SK-N-SH treated with all-trans-retinoic acid at 6 μM for 48 hours (cell line): ENCODE data around the gene HSP90AA1.

Experiments
- ATAC-seq: fragments of 200-7000 bp; cut with Tn5 transposase; 3 replicates; pipeline ENCODE4 v1.9.1; 2020; ENCODE audit warnings: mild to moderate bottlenecking, moderate library complexity
- BACH2 ChIP-seq: fragments of 250-450 bp; sonication (Bioruptor Pico); IDR thresholded peaks from 2 replicates; pipeline ENCODE4 v1.9.0; 2021; ENCODE audit warnings: mild to moderate bottlenecking, borderline replicate concordance
- CSDC2 ChIP-seq: fragments of 250-450 bp; sonication (Bioruptor Pico); IDR thresholded peaks from 2 replicates; pipeline ENCODE4 v1.5.0; 2020; ENCODE audit warnings: mild to moderate bottlenecking, moderate library complexity
- ESRRG ChIP-seq: fragments of 250-450 bp; sonication (Bioruptor Pico); IDR thresholded peaks from 2 replicates; pipeline ENCODE4 v1.6.1; 2021; ENCODE audit warnings: mild to moderate bottlenecking
- GLIS3 ChIP-seq: fragments of 250-450 bp; sonication (Bioruptor Pico); IDR thresholded peaks from 2 replicates; pipeline ENCODE4 v1.5.0; 2020; ENCODE audit warnings: mild to moderate bottlenecking, moderate library complexity
- ISL1 ChIP-seq: fragments of 250-450 bp; sonication (Bioruptor Pico); IDR thresholded peaks from 2 replicates; pipeline ENCODE4 v2.1.2; 2022; ENCODE audit warnings: mild to moderate bottlenecking, moderate library complexity
- OSR1 ChIP-seq: fragments of 250-450 bp; sonication (Bioruptor Pico); IDR thresholded peaks from 2 replicates; pipeline ENCODE4 v1.8.0; 2022; ENCODE audit warnings: moderate library complexity, mild to moderate bottlenecking, inconsistent platforms
- PPARA ChIP-seq: fragments of 250-450 bp; sonication (Bioruptor Pico); IDR thresholded peaks from 2 replicates; pipeline ENCODE4 v1.5.0; 2020; ENCODE audit warnings: mild to moderate bottlenecking, borderline replicate concordance
- RARB ChIP-seq: fragments of 250-450 bp; sonication (Bioruptor Pico); IDR thresholded peaks from 2 replicates; pipeline ENCODE4 v1.8.0; 2021; ENCODE audit warnings: mild to moderate bottlenecking, moderate library complexity
- SNAI2 ChIP-seq: fragments of 250-450 bp; sonication (Bioruptor Pico); IDR thresholded peaks from 2 replicates; pipeline ENCODE4 v1.5.0; 2020; ENCODE audit warnings: mild to moderate bottlenecking, moderate library complexity
- TCF4 ChIP-seq: fragments of 250-450 bp; sonication (Bioruptor Pico); IDR thresholded peaks from 2 replicates; pipeline ENCODE4 v1.8.0; 2021; ENCODE audit warnings: mild to moderate bottlenecking, moderate library complexity, borderline replicate concordance
- TOX ChIP-seq: fragments of 250-450 bp; sonication (Bioruptor Pico); IDR thresholded peaks from 2 replicates; pipeline ENCODE4 v1.8.0; 2021; ENCODE audit warnings: mild to moderate bottlenecking, moderate library complexity, borderline replicate concordance
- ZC3H10 ChIP-seq: fragments of 250-450 bp; sonication (Bioruptor Pico); IDR thresholded peaks from 2 replicates; pipeline ENCODE4 v1.5.1; 2021; ENCODE audit warnings: mild to moderate bottlenecking, moderate library complexity
- ZFP3 ChIP-seq: fragments of 250-450 bp; sonication (Bioruptor Pico); IDR thresholded peaks from 2 replicates; pipeline ENCODE4 v1.5.0; 2020; ENCODE audit warnings: mild to moderate bottlenecking, moderate library complexity
- ZFP30 ChIP-seq: fragments of 450-650 bp; formaldehyde crosslinking; IDR thresholded peaks from 2 replicates; pipeline ENCODE4 v1.5.0; 2022; ENCODE audit warnings: mild to moderate bottlenecking, moderate library complexity
- ZNF565 ChIP-seq: fragments of 450-650 bp; formaldehyde crosslinking; conservative IDR thresholded peaks from 2 replicates; pipeline ENCODE4 v1.5.0; 2020; ENCODE audit warnings: low read depth, mild to moderate bottlenecking, moderate library complexity
- ZNF8 ChIP-seq: fragments of 450-650 bp; formaldehyde crosslinking; IDR thresholded peaks from 2 replicates; pipeline ENCODE4 v1.5.0; 2020; ENCODE audit warnings: mild to moderate bottlenecking, moderate library complexity
- TF ChIP-seq, protein P1 (sequence below): fragments of 250-450 bp; sonication (Bioruptor Pico); IDR thresholded peaks from 2 replicates; pipeline ENCODE4 v1.8.0; 2021; ENCODE audit warnings: low read depth, mild to moderate bottlenecking, moderate library complexity, borderline replicate concordance
- TF ChIP-seq, protein P2 (sequence below): fragments of 250-450 bp; sonication (Bioruptor Pico); IDR thresholded peaks from 2 replicates; pipeline ENCODE4 v1.5.1; 2020; ENCODE audit warnings: low read depth, mild to moderate bottlenecking, moderate library complexity
- TF ChIP-seq, protein P3 (sequence below): fragments of 250-450 bp; sonication (Bioruptor Pico); IDR thresholded peaks from 2 replicates; pipeline ENCODE4 v1.8.0; 2020; ENCODE audit warnings: mild to moderate bottlenecking, moderate library complexity, borderline replicate concordance
- TF ChIP-seq, protein P4 (sequence below): fragments of 250-450 bp; sonication (Bioruptor Pico); IDR thresholded peaks from 2 replicates; pipeline ENCODE4 v1.5.0; 2020; ENCODE audit warnings: mild to moderate bottlenecking, moderate library complexity
- TF ChIP-seq, protein P5 (sequence below): fragments of 250-450 bp; sonication (Bioruptor Pico); IDR thresholded peaks from 2 replicates; pipeline ENCODE4 v1.5.1; 2021; ENCODE audit warnings: mild to moderate bottlenecking, moderate library complexity

Gene HSP90AA1

DNA sequence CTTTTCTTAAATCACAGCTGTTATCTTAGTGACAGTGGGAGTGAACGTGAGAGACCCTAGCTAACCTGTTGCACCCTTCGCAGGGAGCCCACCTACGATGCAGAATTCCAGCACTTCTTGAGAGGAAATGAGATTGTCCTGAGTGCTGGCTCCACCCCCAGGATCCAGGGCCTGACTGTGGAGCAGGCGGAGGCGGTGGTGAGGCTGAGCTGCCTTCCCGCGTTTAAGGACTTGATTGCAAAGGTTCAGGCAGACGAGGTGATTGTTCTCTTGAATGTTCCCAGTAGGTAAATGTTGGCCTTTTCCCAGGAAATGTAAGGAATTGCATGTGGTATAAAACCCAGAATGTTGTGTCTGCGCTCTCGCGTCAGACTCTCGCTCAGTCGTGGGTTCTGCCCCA lies 46.7 kb downstream of the HSP90AA1 start:
- TF ChIP-seq SNAI2 (CRISPR knock-in tag) (no peak), OSR1 (CRISPR knock-in tag) (no peak), ISL1 (CRISPR knock-in tag) (no peak), GLIS3 (no peak), BACH2 (no peak)
- TF ChIP-seq, protein P1, sequence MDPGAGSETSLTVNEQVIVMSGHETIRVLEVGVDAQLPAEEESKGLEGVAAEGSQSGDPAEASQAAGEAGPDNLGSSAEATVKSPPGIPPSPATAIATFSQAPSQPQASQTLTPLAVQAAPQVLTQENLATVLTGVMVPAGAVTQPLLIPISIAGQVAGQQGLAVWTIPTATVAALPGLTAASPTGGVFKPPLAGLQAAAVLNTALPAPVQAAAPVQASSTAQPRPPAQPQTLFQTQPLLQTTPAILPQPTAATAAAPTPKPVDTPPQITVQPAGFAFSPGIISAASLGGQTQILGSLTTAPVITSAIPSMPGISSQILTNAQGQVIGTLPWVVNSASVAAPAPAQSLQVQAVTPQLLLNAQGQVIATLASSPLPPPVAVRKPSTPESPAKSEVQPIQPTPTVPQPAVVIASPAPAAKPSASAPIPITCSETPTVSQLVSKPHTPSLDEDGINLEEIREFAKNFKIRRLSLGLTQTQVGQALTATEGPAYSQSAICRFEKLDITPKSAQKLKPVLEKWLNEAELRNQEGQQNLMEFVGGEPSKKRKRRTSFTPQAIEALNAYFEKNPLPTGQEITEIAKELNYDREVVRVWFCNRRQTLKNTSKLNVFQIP (CRISPR knock-in tag): no peak
- TF ChIP-seq, protein P2, sequence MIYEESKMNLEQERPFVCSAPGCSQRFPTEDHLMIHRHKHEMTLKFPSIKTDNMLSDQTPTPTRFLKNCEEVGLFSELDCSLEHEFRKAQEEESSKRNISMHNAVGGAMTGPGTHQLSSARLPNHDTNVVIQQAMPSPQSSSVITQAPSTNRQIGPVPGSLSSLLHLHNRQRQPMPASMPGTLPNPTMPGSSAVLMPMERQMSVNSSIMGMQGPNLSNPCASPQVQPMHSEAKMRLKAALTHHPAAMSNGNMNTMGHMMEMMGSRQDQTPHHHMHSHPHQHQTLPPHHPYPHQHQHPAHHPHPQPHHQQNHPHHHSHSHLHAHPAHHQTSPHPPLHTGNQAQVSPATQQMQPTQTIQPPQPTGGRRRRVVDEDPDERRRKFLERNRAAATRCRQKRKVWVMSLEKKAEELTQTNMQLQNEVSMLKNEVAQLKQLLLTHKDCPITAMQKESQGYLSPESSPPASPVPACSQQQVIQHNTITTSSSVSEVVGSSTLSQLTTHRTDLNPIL: no peak
- ATAC-seq: no peak

DNA sequence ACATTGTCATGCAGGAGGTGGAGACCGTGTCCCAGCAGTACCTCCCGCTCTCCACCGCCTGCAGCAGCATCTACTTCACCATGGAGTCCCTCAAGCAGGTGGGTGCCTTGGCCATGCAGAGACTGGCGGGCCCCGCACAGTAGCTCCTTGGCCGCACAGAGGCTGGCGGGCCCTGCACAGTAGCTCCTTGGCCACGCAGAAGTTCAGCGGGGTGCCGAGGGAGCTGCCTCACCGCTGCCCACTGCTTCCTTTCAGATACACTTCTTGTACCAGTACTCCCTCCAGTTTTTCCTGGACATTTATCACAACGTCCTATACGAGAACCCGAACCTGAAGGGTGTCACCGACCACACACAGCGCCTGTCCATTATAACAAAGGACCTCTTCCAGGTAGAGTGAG lies 47.7 kb downstream of the HSP90AA1 start:
- no peak for ATAC-seq
- no peak for TF ChIP-seq ESRRG (CRISPR knock-in tag)
- no peak for TF ChIP-seq PPARA (CRISPR knock-in tag)
- no peak for TF ChIP-seq ISL1 (CRISPR knock-in tag)
- TF ChIP-seq, protein P3, sequence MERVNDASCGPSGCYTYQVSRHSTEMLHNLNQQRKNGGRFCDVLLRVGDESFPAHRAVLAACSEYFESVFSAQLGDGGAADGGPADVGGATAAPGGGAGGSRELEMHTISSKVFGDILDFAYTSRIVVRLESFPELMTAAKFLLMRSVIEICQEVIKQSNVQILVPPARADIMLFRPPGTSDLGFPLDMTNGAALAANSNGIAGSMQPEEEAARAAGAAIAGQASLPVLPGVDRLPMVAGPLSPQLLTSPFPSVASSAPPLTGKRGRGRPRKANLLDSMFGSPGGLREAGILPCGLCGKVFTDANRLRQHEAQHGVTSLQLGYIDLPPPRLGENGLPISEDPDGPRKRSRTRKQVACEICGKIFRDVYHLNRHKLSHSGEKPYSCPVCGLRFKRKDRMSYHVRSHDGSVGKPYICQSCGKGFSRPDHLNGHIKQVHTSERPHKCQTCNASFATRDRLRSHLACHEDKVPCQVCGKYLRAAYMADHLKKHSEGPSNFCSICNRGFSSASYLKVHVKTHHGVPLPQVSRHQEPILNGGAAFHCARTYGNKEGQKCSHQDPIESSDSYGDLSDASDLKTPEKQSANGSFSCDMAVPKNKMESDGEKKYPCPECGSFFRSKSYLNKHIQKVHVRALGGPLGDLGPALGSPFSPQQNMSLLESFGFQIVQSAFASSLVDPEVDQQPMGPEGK (CRISPR knock-in tag): no peak
- TF ChIP-seq ZNF565 (CRISPR knock-in tag): no peak
- TF ChIP-seq, protein P4, sequence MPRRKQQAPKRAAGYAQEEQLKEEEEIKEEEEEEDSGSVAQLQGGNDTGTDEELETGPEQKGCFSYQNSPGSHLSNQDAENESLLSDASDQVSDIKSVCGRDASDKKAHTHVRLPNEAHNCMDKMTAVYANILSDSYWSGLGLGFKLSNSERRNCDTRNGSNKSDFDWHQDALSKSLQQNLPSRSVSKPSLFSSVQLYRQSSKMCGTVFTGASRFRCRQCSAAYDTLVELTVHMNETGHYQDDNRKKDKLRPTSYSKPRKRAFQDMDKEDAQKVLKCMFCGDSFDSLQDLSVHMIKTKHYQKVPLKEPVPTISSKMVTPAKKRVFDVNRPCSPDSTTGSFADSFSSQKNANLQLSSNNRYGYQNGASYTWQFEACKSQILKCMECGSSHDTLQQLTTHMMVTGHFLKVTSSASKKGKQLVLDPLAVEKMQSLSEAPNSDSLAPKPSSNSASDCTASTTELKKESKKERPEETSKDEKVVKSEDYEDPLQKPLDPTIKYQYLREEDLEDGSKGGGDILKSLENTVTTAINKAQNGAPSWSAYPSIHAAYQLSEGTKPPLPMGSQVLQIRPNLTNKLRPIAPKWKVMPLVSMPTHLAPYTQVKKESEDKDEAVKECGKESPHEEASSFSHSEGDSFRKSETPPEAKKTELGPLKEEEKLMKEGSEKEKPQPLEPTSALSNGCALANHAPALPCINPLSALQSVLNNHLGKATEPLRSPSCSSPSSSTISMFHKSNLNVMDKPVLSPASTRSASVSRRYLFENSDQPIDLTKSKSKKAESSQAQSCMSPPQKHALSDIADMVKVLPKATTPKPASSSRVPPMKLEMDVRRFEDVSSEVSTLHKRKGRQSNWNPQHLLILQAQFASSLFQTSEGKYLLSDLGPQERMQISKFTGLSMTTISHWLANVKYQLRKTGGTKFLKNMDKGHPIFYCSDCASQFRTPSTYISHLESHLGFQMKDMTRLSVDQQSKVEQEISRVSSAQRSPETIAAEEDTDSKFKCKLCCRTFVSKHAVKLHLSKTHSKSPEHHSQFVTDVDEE (CRISPR knock-in tag): no peak
- TF ChIP-seq, protein P1 (CRISPR knock-in tag): no peak
- TF ChIP-seq, protein P5, sequence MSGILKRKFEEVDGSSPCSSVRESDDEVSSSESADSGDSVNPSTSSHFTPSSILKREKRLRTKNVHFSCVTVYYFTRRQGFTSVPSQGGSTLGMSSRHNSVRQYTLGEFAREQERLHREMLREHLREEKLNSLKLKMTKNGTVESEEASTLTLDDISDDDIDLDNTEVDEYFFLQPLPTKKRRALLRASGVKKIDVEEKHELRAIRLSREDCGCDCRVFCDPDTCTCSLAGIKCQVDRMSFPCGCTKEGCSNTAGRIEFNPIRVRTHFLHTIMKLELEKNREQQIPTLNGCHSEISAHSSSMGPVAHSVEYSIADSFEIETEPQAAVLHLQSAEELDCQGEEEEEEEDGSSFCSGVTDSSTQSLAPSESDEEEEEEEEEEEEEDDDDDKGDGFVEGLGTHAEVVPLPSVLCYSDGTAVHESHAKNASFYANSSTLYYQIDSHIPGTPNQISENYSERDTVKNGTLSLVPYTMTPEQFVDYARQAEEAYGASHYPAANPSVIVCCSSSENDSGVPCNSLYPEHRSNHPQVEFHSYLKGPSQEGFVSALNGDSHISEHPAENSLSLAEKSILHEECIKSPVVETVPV (CRISPR knock-in tag): no peak
- TF ChIP-seq ZNF8 (CRISPR knock-in tag): no peak
- no peak for TF ChIP-seq ZC3H10 (CRISPR knock-in tag)
- TF ChIP-seq GLIS3: no peak
- TF ChIP-seq TOX (CRISPR knock-in tag): no peak
- TF ChIP-seq RARB (CRISPR knock-in tag): no peak
- TF ChIP-seq TCF4 (CRISPR knock-in tag): no peak
- no peak for TF ChIP-seq ZFP30 (CRISPR knock-in tag)
- no peak for TF ChIP-seq CSDC2 (CRISPR knock-in tag)
- no peak for TF ChIP-seq ZFP3 (CRISPR knock-in tag)
- TF ChIP-seq, all 23 proteins: peak for 0

DNA sequence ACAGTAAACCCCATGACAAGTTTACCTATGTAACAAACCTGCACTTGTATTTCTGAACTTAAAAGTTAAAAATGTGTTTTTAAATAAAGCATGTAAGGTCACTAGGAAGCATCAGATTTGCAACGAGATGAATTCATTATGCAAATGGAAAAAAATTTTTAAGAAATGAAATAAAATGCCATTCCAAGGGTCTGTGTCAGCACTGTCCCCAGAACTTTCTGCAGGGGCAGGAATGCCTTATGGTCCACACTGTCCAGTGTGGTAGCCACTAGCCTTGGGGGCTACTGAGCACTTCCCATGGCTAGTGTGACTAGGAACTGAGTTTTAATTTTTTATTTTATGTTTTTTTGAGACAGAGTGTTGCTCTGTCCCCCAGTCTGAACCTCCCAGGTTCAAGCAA lies 49.2 kb downstream of the HSP90AA1 start:
- TF ChIP-seq, protein P2: no peak
- TF ChIP-seq, protein P1 (CRISPR knock-in tag): no peak
- no peak for TF ChIP-seq ZC3H10 (CRISPR knock-in tag)
- TF ChIP-seq CSDC2 (CRISPR knock-in tag): no peak
- no peak for TF ChIP-seq ESRRG (CRISPR knock-in tag)
- no peak for TF ChIP-seq SNAI2 (CRISPR knock-in tag)
- no peak for TF ChIP-seq BACH2

More for the DNA sequence above, 49.2 kb downstream of the HSP90AA1 start:
- no peak for ATAC-seq
